ENCODE results near the gene FBXO3.

DNA sequence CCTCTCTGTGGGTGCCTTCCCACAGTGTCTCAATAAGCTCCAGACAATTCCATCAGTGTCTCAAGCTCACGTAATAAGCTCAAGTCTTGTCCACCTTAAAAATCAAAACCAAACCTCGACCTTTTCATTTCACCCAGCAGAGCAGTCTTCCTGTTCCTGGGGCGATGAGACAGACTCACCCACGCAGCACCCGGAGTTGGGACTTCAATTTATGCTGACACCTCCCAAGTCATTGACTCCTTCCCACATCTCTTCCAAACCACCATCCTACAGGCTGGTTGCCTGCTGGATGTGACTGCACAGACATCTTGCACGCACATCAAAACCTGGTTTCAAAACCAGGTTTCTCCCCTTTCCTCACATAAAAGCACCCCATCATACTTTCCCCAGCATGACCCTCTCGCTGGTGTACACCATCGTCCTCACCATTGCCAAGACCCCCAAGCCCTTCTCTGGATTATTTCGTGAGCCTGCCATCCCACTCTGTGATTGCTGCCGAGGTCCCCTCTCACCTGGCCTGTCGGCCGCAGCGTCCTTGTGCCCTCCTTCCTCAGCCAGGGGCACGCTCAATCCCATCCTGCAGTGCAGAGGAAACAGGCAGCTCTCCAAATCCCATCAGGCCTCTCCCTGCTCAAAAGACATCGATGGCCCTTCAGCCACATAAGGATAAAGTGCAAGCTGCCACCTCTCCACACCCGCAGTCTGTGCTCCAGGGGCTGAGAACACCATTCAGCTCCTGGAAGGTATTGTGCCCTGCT is 45.1 kb upstream of the FBXO3 start:
- TF ChIP-seq ZNF83 (CRISPR knock-in tag; IDR thresholded peaks at IDR 0.05; ENCODE audit: borderline replicate concordance), result no peak
- TF ChIP-seq, protein P1, sequence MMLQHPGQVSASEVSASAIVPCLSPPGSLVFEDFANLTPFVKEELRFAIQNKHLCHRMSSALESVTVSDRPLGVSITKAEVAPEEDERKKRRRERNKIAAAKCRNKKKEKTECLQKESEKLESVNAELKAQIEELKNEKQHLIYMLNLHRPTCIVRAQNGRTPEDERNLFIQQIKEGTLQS (CRISPR knock-in tag; IDR thresholded peaks at IDR 0.05), result no peak
- no peak for TF ChIP-seq POLR2A (IDR thresholded peaks at IDR 0.05; ENCODE audit: insufficient read depth in 1 of 2, low read depth in 2 of 2, low read length in 2 of 2)
- TF ChIP-seq, protein P2, sequence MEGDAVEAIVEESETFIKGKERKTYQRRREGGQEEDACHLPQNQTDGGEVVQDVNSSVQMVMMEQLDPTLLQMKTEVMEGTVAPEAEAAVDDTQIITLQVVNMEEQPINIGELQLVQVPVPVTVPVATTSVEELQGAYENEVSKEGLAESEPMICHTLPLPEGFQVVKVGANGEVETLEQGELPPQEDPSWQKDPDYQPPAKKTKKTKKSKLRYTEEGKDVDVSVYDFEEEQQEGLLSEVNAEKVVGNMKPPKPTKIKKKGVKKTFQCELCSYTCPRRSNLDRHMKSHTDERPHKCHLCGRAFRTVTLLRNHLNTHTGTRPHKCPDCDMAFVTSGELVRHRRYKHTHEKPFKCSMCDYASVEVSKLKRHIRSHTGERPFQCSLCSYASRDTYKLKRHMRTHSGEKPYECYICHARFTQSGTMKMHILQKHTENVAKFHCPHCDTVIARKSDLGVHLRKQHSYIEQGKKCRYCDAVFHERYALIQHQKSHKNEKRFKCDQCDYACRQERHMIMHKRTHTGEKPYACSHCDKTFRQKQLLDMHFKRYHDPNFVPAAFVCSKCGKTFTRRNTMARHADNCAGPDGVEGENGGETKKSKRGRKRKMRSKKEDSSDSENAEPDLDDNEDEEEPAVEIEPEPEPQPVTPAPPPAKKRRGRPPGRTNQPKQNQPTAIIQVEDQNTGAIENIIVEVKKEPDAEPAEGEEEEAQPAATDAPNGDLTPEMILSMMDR (CRISPR knock-in tag; IDR thresholded peaks at IDR 0.05), result no peak
- TF ChIP-seq ONECUT2 (CRISPR knock-in tag; IDR thresholded peaks at IDR 0.05), result no peak
- no peak for TF ChIP-seq MEF2D (CRISPR knock-in tag; IDR thresholded peaks at IDR 0.05)
- TF ChIP-seq EZH2 (conservative IDR thresholded peaks at IDR 0.05; ENCODE audit: low read depth, low read length), result no peak
- TF ChIP-seq REST (IDR thresholded peaks at IDR 0.05; ENCODE audit: borderline replicate concordance in 1 of 2, low read depth in 1 of 2, low read length in 2 of 2), result no peak
- no peak for TF ChIP-seq RXRA (CRISPR knock-in tag; IDR thresholded peaks at IDR 0.05)

Data from HepG2 (cell line).